ENCODE results near the gene NUP35.

The NUP35 gene

GRCh38 chr2:183185534-183185933 lies 61.3 kb downstream of the NUP35 start:
- no peak for DNase-seq (ENCODE audit: extremely low read depth, low read depth)

GRCh38 chr2:183186296-183186695 lies 62.1 kb downstream of the NUP35 start:
- H3K4me3 ChIP-seq (replicated peaks; ENCODE audit: low read depth, low read length), result no peak overlapping the region
- TF ChIP-seq CTCF (IDR thresholded peaks at IDR 0.05; ENCODE audit: low read depth, low read length, missing control alignments), result no peak
- DNase-seq (ENCODE audit: extremely low read depth, low read depth), result no peak

More at GRCh38 chr2:183185534-183185933, 61.3 kb downstream of the NUP35 start:
- no peak overlapping the region for H3K4me3 ChIP-seq (replicated peaks; ENCODE audit: low read depth, low read length)
- TF ChIP-seq CTCF (IDR thresholded peaks at IDR 0.05; ENCODE audit: low read depth, low read length, missing control alignments), result no peak

- DNase-seq (ENCODE audit: extremely low read depth, low read depth), result no peak
- no peak for TF ChIP-seq CTCF (IDR thresholded peaks at IDR 0.05; ENCODE audit: low read depth, low read length, missing control alignments)
- no peak overlapping the region for H3K4me3 ChIP-seq (replicated peaks; ENCODE audit: low read depth, low read length)
These were observed 62.5 kb downstream of the NUP35 start for GRCh38 chr2:183186766-183187165.

- DNase-seq (ENCODE audit: extremely low read depth, low read depth), result no peak
- H3K4me3 ChIP-seq (replicated peaks; ENCODE audit: low read depth, low read length), result no peak overlapping the region
- TF ChIP-seq CTCF (IDR thresholded peaks at IDR 0.05; ENCODE audit: low read depth, low read length, missing control alignments), result no peak
These were observed 68.1 kb downstream of the NUP35 start for GRCh38 chr2:183192343-183192742.

GRCh38 chr2:183193904-183194303 lies 69.7 kb downstream of the NUP35 start:
- H3K4me3 ChIP-seq (replicated peaks; ENCODE audit: low read depth, low read length), result no peak overlapping the region
- no peak for DNase-seq (ENCODE audit: extremely low read depth, low read depth)
- no peak for TF ChIP-seq CTCF (IDR thresholded peaks at IDR 0.05; ENCODE audit: low read depth, low read length, missing control alignments)

- TF ChIP-seq CTCF (IDR thresholded peaks at IDR 0.05; ENCODE audit: low read depth, low read length, missing control alignments), result no peak
These were observed 71.2 kb downstream of the NUP35 start for GRCh38 chr2:183195397-183195796.

GRCh38 chr2:183195998-183196409 lies 71.8 kb downstream of the NUP35 start:
- DNase-seq (ENCODE audit: extremely low read depth, low read depth), result no peak
- no peak for TF ChIP-seq CTCF (IDR thresholded peaks at IDR 0.05; ENCODE audit: low read depth, low read length, missing control alignments)
- H3K4me3 ChIP-seq (replicated peaks; ENCODE audit: low read depth, low read length), result no peak overlapping the region

More at GRCh38 chr2:183195397-183195796, 71.2 kb downstream of the NUP35 start:
- DNase-seq (ENCODE audit: extremely low read depth, low read depth), result no peak
- H3K4me3 ChIP-seq (replicated peaks; ENCODE audit: low read depth, low read length), result no peak overlapping the region
